IPS-18c (cell line): ENCODE results near the gene CHCT1.

Experiments
- H3K4me3 ChIP-seq: 2 replicates; pipeline ENCODE4 v1.7.0; 2013; ENCODE audit warnings: low read depth, mild to moderate bottlenecking, low read length, moderate library complexity; ENCODE audit not compliant: insufficient read depth
- H3K9me3 ChIP-seq: one replicate; pipeline ENCODE4 v1.6.1; 2013; ENCODE audit warnings: mild to moderate bottlenecking, low read length, moderate library complexity; ENCODE audit not compliant: control insufficient read depth, insufficient read depth

The CHCT1 gene

GRCh38 chr17:60463157-60463835 lies 41.0 kb downstream of the CHCT1 start:
- Histone ChIP-seq H3K9me3 (no peaks in the 10 kb centered on the region), H3K4me3 (no peak overlapping the region)

- H3K4me3 ChIP-seq = no peak overlapping the region
Observed at GRCh38 chr17:60464343-60464742, 42.1 kb downstream of the CHCT1 start.

GRCh38 chr17:60468371-60468770 lies 46.1 kb downstream of the CHCT1 start:
- Histone ChIP-seq H3K9me3 (no peaks in the 10 kb centered on the region), H3K4me3 (no peak overlapping the region)

More at GRCh38 chr17:60464343-60464742, 42.1 kb downstream of the CHCT1 start:
- no peaks in the 10 kb centered on the region for H3K9me3 ChIP-seq

- H3K9me3 ChIP-seq = no peaks in the 10 kb centered on the region
- no peak overlapping the region for H3K4me3 ChIP-seq
Observed at GRCh38 chr17:60471451-60471850, 49.2 kb downstream of the CHCT1 start.

- Histone ChIP-seq H3K9me3 (no peaks in the 10 kb centered on the region), H3K4me3 (no peak overlapping the region)
Observed at GRCh38 chr17:60472449-60472848, 50.2 kb downstream of the CHCT1 start.

- H3K9me3 ChIP-seq = no peaks in the 10 kb centered on the region
- H3K4me3 ChIP-seq = no peak overlapping the region
Observed at GRCh38 chr17:60473788-60474187, 51.5 kb downstream of the CHCT1 start.
